Measurements from ENCODE around the gene KCNQ1. TPM values are rescaled to one million over a fixed set of nuclear protein-coding genes. Genes with fewer than 3 reads are reported as not detected.

Gene KCNQ1
- total RNA-seq, 1 experiment from 2014 or later: not detected

GRCh38 chr11:2685051-2685450, 240.2 kb downstream of the KCNQ1 start:
- Histone ChIP-seq H4K20me1 (ENCODE audit: insufficient read depth) (no peaks in the 10 kb centered on the region; the same call in 1 of the 2 replicates), H3K36me3 (ENCODE audit: low read depth) (no peaks in the 10 kb centered on the region), H3K27me3 (ENCODE audit: insufficient read depth, low read depth) (no peaks in the 10 kb centered on the region), H3K79me2 (ENCODE audit: low read depth) (no peaks in the 10 kb centered on the region), H3K9me3 (ENCODE audit: insufficient read depth, low read depth) (no peaks in the 10 kb centered on the region), H3F3A (ENCODE audit: insufficient read depth, low read depth) (no peaks in the 10 kb centered on the region), H3K4me3 (no peak overlapping the region), H3K27ac (no peak overlapping the region), H3K4me1 (replicated peaks; ENCODE audit: insufficient read depth) (no peaks in the 10 kb centered on the region), H3K9me2 (ENCODE audit: insufficient read depth) (no peaks in the 10 kb centered on the region), H2AFZ (no peak overlapping the region), H3K4me2 (no peak overlapping the region)
- no peak for DNase-seq
- POLR2A ChIA-PET (ENCODE audit: unreplicated experiment): no interaction called here
- CTCF ChIA-PET: no interaction called here
- intact Hi-C loops (cut with micrococcal nuclease; ENCODE audit: unreplicated experiment): no loop called here
- no TSS peak for BruUV-seq (replicated peaks)
- no peak for TF ChIP-seq CTCF (conservative IDR thresholded peaks at IDR 0.05)
- TF ChIP-seq EZH2 (IDR thresholded peaks at IDR 0.05; ENCODE audit: low read depth): no peak

- H3K79me2 ChIP-seq (ENCODE audit: low read depth): no peaks in the 10 kb centered on the region
These were observed 241.0 kb downstream of the KCNQ1 start for GRCh38 chr11:2685566-2686359.

More at GRCh38 chr11:2685566-2686359, 241.0 kb downstream of the KCNQ1 start:
- TF ChIP-seq CTCF (conservative IDR thresholded peaks at IDR 0.05) (no peak), EZH2 (IDR thresholded peaks at IDR 0.05; ENCODE audit: low read depth) (no peak)
- H3K4me2 ChIP-seq: no peak overlapping the region
- H4K20me1 ChIP-seq (ENCODE audit: insufficient read depth): no peaks in the 10 kb centered on the region; the same call in 1 of the 2 replicates
- ChIA-PET CTCF (no interaction called here), POLR2A (ENCODE audit: unreplicated experiment) (no interaction called here)
- H3K4me1 ChIP-seq (replicated peaks; ENCODE audit: insufficient read depth): no peaks in the 10 kb centered on the region
- no TSS peak for BruUV-seq (replicated peaks)
- H3K9me2 ChIP-seq (ENCODE audit: insufficient read depth): no peaks in the 10 kb centered on the region
- no peaks in the 10 kb centered on the region for H3K9me3 ChIP-seq (ENCODE audit: insufficient read depth, low read depth)
- no peak overlapping the region for H3K4me3 ChIP-seq
- H3K27me3 ChIP-seq (ENCODE audit: insufficient read depth, low read depth): no peaks in the 10 kb centered on the region
- no peak for DNase-seq
- no peak overlapping the region for H2AFZ ChIP-seq
- no peaks in the 10 kb centered on the region for H3F3A ChIP-seq (ENCODE audit: insufficient read depth, low read depth)
- no peaks in the 10 kb centered on the region for H3K36me3 ChIP-seq (ENCODE audit: low read depth)
- intact Hi-C loops (cut with micrococcal nuclease; ENCODE audit: unreplicated experiment): no loop called here
- no peak overlapping the region for H3K27ac ChIP-seq
